ENCODE data around the gene MOSPD3. TPM values are rescaled to one million over a fixed set of nuclear protein-coding genes. Genes with fewer than 3 reads are reported as not detected.
"Not testable (repeated sequence)": the region's sequence is repeated elsewhere in the genome, so short reads cannot be mapped to it uniquely, and the experiment has no call there.

MOSPD3 gene
- total RNA-seq, 1 donor from 2014 or later = 17.5 TPM

DNA sequence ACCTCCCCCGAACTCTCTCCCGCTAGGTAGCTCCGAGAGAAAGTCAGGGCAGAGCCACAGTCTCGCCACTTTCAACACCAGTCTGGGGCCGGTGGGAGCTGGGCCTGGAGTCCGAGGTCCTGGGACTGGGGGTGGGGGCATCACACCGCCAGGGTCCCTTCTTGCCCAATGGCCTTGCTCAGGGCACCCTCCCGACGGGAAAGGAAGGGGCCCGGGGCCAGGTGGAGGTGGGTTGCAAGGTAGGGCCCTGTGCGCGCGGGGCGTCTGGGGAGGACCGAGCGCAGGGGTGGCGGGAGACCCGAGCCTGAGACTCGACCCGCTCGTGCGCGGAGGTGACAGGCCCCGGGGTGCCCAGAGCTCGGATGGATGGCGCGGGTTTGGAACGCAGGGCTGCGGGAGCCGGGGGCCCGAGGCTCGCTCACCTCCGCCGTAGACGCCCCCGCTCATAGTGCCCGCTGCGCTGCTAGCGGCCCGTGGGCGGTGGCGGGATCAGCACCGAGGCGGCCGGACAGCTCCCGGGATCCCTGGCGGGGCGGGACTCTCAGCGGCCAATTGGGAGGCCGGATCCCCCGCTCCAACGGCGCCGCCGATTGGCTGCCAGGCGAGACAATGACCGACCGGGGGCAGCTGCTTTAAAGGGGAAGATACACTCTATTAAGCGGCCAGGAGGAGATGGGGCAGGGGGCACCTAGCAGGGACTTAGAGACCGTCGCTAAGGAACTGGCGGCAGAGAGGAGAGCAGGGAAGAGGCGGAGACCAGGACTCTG is 43.8 kb downstream of the MOSPD3 start, which contains the start of gene ACTL6B:
Gene ACTL6B, minus strand, starts transcription at position 541 of the 767 bp plus-strand sequence. Its CDS starts 94 bp downstream, at position 447.
- Mint-ChIP-seq H3K4me3 (ENCODE audit: unreplicated experiment) (no peak within 1 kb of the TSS), H3K27me3 (ENCODE audit: low read depth) (peaks cover 15% of the 10 kb centered on the region), H3K4me1 (ENCODE audit: low read depth) (no peaks in the 10 kb centered on the region), H3K36me3 (ENCODE audit: low read depth) (no peaks in the 10 kb centered on the region), H3K9me3 (ENCODE audit: low read depth) (no peaks in the 10 kb centered on the region), H3K27ac (ENCODE audit: unreplicated experiment) (no peak within 1 kb of the TSS)
- DNase-seq (ENCODE audit: low spot score) = no peak
- TF ChIP-seq, protein P1, sequence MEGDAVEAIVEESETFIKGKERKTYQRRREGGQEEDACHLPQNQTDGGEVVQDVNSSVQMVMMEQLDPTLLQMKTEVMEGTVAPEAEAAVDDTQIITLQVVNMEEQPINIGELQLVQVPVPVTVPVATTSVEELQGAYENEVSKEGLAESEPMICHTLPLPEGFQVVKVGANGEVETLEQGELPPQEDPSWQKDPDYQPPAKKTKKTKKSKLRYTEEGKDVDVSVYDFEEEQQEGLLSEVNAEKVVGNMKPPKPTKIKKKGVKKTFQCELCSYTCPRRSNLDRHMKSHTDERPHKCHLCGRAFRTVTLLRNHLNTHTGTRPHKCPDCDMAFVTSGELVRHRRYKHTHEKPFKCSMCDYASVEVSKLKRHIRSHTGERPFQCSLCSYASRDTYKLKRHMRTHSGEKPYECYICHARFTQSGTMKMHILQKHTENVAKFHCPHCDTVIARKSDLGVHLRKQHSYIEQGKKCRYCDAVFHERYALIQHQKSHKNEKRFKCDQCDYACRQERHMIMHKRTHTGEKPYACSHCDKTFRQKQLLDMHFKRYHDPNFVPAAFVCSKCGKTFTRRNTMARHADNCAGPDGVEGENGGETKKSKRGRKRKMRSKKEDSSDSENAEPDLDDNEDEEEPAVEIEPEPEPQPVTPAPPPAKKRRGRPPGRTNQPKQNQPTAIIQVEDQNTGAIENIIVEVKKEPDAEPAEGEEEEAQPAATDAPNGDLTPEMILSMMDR (IDR thresholded peaks at IDR 0.05) = no peak

DNA sequence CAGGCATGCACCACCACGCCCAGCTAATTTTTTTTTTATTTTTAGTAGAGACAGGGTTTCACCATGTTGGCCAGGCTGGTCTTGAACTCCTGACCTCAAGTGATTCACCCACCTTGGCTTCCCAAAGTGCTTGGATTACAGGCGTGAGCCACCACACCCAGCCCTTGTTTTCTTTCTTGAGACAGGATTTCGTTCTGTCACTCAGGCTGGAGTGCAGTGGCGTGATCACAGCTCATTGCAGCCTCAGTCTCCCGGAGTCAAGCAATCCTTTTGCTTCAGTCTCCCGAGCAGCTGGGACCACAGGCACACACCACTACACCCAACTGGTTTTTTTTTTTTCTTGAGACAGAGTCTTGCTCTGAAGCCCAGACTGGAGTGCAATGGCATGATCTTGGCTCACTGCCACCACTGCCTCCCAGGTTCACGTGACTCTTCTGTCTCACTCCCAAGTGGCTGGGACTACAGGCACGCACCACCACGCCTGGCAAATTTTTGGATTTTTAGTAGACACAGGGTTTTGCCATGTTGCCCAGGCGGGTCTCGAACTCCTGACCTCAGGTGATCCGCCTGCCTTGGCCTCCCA is 49.9 kb downstream of the MOSPD3 start:
- H3K27me3 Mint-ChIP-seq (ENCODE audit: low read depth) = peaks cover 14% of the 10 kb centered on the region
- H3K4me1 Mint-ChIP-seq (ENCODE audit: low read depth); H3K4me3 Mint-ChIP-seq (ENCODE audit: unreplicated experiment); H3K9me3 Mint-ChIP-seq (ENCODE audit: low read depth); H3K27ac Mint-ChIP-seq (ENCODE audit: unreplicated experiment); DNase-seq (ENCODE audit: low spot score); H3K36me3 Mint-ChIP-seq (ENCODE audit: low read depth): not testable (repeated sequence)

Other genes starting within 250 kb of the MOSPD3 start
- gene PILRA, start 239.1 kb upstream of the MOSPD3 start, total RNA-seq = 0.60 to 0.92 TPM (median 0.62 TPM) in 3 replicates
- 2.3 to 3.8 TPM (median 2.6 TPM) in 3 replicates for gene ZCWPW1, start 183.8 kb upstream of the MOSPD3 start, total RNA-seq
- gene MEPCE, start 182.7 kb upstream of the MOSPD3 start, total RNA-seq = 30.9 to 39.1 TPM (median 31.8 TPM) in 3 replicates
- gene PPP1R35, start 176.0 kb upstream of the MOSPD3 start, total RNA-seq = 20.5 to 23.0 TPM (median 21.0 TPM) in 3 replicates
- gene SPACDR, start 148.3 kb upstream of the MOSPD3 start, total RNA-seq = 0.42 to 0.87 TPM in 2 of 3 replicates, not detected in the other
- 24.0 to 34.1 TPM (median 33.0 TPM) in 3 replicates for gene TSC22D4, start 133.3 kb upstream of the MOSPD3 start, total RNA-seq
- gene NYAP1, start 128.6 kb upstream of the MOSPD3 start, total RNA-seq = 0.77 to 0.95 TPM (median 0.87 TPM) in 3 replicates
- gene AGFG2, start 73.3 kb upstream of the MOSPD3 start, total RNA-seq = 7.7 to 8.2 TPM (median 7.8 TPM) in 3 replicates
- 0.70 to 1.1 TPM in 2 of 3 replicates, not detected in the other for gene SAP25, start 38.6 kb upstream of the MOSPD3 start, total RNA-seq
- gene LRCH4, start 26.4 kb upstream of the MOSPD3 start, total RNA-seq = 42.0 to 45.8 TPM (median 43.9 TPM) in 3 replicates
- 0.57 to 1.2 TPM (median 0.82 TPM) in 3 replicates for gene FBXO24, start 26.2 kb upstream of the MOSPD3 start, total RNA-seq
- 153 to 203 TPM (median 153 TPM) in 3 replicates for gene PCOLCE, start 10.2 kb upstream of the MOSPD3 start, total RNA-seq
- 0.87 to 2.1 TPM (median 1.8 TPM) in 3 replicates for gene TFR2, start 29.0 kb downstream of the MOSPD3 start, total RNA-seq
- gene ACTL6B, start 43.9 kb downstream of the MOSPD3 start, total RNA-seq = not detected in 3 replicates
- 191 to 204 TPM (median 202 TPM) in 3 replicates for gene GNB2, start 61.2 kb downstream of the MOSPD3 start, total RNA-seq
- 29.2 to 32.8 TPM (median 31.7 TPM) in 3 replicates for gene GIGYF1, start 81.7 kb downstream of the MOSPD3 start, total RNA-seq
- gene POP7, start 93.6 kb downstream of the MOSPD3 start, total RNA-seq = 24.2 to 31.8 TPM (median 25.5 TPM) in 3 replicates
- not detected in 3 replicates for gene EPO, start 107.9 kb downstream of the MOSPD3 start, total RNA-seq
- not detected in 3 replicates for gene ZAN, start 121.1 kb downstream of the MOSPD3 start, total RNA-seq
- 56.6 to 60.7 TPM (median 59.5 TPM) in 3 replicates for gene EPHB4, start 215.0 kb downstream of the MOSPD3 start, total RNA-seq
- gene SLC12A9, start 240.2 kb downstream of the MOSPD3 start, total RNA-seq = 23.5 to 26.6 TPM (median 26.0 TPM) in 3 replicates